NCI-H446 treated with DMSO at 0.1 percent for 48 hours (cell line): Measurements from ENCODE around the gene C17orf113.
A peak's percentile ranks its signal among the peaks of the same experiment; 100 is the strongest.
"Not testable (repeated sequence)": the region's sequence is repeated elsewhere in the genome, so short reads cannot be mapped to it uniquely, and the experiment has no call there.

ENCODE experiments used
- DNase-seq: peaks from one replicate; lab custom pipeline; 2025; lab: John Stamatoyannopoulos, UW

The C17orf113 gene

DNA sequence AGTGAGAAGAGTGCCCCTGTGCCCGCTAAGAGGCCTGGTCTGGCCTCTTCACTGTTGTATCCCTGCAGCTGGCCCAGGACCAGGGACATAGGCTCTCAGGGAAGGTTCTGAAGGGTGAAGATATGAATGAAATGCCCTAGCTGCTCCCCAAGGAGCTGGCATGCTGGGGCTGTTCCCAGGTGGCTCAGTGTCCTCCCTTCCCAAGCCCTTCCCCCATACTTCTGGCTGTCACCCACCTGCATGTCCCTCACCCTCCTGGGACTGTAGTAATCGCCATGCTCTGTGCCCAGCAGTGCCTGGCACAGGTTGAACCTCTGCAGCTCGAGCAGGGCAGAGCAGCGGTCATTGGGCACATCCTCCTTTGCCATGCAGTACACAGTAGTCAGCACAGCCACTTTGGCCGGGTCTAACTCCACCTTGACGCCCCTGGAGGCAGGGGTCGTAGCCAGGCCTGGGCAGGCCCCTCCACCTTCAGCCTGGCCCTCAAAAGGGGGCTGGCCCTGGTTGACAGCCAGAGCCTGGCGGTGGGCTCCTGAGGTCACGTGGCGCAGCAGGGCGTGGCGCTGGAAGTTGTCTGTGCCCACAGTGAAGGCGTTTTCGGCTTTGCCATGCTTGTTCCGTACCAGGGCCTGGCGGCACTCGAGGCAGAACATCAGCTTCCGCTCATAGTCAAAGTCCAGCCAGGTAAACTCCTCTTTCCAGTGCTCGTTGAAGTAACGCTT is 7.6 kb downstream of the C17orf113 start:
- no peak for DNase-seq

DNA sequence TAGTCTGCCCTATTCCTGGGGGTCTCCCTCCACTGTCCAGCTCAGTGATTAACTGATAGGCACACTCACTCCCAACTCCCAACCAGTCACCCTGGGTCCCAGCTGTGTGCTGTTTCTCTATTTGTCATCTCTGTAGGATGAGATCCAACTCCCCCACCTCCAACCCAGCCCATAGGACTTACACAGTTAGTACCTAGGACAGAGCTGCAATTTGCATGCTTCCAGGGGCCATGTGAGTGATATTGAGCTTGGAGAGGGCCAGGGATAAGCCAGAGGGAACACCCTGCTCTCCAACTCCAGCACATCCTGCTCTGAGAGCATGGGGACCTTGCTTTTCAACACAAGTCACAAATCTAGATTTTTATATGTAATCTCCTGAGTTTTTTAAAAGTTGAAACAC is 8.8 kb downstream of the C17orf113 start:
- DNase-seq: no peak

DNA sequence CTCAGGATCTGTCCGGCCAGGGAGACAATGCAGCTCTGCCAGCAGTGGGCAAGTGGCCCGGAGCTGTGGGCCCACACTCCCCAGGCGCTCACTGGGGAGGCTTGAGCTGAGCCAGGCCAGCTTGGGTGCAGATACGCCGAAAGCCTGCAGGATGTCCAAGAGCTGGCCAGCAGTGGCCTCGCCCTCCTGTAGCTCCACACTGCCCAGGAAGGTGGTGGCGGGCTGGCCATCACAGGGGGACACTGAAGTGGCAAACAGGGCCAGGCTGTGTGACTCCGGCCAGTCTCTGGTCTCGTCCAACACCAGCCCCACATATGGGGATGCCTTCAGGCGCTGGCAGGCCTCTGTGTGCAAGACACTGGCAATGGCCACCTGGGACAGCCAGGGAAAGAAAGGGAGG is 9.6 kb downstream of the C17orf113 start:
- no peak for DNase-seq

DNA sequence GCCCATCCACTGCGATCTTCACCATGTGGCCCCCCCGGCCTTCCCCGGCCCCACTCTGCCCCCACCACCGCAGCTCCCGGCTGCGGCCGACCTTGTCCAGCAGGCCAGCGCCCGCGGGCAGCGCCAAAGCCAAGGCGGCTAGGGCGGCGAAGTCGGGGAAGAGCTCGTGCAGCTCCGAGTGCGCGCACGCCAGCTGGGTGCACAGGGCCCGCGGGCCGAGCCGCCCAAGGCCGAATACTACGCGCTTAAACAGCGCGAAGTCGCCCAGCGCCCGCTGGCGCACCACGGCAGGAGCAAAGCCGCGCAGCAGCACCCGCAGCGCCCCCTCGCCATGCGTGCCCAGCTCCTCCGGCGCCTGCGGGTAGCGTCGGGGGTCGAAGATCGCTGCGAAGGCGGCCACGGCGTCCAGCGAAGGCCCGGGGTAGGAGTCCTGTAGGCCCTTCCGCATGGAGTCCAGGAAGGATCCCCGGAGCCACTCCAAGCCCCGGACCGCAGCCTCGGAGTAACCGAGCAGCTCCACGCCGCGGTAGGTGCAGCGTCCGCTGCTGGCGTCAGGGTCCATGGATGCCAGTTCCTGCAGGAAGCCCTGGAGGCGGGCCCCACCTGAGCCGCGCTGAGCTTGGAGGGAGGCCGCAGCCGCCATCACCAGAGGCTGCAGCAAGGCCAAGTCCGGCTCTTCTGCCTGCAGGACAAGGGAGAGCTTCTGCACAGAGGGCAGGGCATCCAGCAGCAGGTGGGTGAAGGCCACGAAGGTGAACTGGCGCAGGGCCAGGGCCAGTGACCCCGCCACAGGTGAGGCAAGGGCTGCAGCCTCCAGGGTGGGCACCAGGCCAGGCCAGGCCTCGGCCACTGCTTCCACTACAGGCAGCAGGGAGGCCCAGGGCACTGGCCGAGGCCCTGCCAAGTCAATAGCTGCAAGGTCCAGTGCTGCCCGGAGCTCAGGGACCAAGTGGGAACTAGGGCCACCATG is 10.3 kb downstream of the C17orf113 start:
- DNase-seq: no peak

DNA sequence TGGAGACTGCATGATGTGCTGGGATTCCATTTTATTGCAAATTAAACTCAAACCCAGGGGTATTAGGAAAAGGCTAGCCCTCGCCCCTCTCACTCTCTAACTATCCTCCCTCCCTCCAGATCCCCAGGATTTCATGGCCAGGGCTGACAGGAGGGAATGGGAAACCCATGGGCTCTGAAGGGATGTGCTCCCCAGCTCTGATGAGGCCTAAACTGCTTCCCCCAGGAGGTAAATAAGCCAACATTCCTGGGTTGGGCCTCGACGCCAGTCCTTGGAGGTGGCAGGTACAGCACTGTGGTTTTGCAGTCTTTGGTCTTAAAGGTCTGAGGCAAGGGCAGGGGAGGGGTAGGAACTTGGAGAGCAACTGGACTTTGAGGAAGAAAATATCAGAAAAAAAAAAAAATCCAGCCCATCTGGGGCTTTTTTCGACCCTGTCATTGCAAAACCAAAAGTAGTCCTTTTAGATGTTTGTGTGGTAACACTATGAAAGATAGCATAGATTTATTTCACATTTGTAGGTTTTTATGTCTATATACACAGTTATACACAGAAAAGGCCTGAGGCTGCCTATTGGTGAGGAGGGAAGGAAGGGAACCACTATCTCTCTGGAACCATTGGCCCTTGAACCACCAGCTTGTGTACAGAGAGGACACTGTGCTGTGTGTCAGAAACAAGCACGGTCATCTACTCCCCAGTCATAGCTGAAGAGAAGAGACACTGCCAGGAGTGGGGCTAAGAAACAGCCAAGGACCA is 12.0 kb downstream of the C17orf113 start:
- no peak for DNase-seq

DNA sequence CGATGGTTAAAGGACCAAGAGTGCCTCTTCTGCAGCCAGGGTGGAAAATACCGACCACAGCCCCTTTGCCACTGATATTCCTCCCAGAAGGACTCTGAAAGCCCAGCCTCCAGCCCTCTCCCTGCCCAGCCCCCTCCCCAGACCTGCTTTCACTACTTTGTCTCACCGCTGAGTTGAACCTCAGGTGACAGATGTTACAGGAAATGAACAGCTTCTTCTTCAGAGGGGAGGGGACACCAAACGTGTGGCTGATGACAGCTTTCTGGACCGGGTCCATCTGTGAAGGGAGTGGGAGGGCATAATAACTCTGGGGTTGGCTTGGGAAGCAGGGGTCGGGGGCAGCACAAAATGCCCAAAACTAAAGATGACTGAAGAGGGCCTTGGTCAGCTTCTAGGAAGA is 16.3 kb downstream of the C17orf113 start:
- DNase-seq: no peak

DNA sequence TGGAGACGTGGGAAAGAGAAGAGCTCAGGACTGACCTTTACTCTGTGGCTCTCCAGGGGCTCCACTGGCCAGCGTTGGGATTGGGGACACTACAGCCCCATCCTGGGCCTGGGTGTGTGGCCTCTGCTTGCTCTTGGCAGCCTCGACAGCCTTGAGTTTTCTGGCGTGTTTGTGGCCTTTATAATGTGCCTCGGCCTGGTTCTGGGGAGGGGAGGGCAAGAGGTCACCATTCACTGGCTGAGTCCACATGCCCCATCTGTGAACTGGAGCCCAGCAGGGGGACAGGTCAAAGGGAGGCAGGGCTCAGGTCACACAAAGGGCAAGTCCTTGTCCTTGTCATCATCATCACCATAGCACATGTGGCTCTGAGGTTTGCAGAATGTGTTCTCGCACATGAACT is 18.8 kb downstream of the C17orf113 start:
- no peak for DNase-seq

DNA sequence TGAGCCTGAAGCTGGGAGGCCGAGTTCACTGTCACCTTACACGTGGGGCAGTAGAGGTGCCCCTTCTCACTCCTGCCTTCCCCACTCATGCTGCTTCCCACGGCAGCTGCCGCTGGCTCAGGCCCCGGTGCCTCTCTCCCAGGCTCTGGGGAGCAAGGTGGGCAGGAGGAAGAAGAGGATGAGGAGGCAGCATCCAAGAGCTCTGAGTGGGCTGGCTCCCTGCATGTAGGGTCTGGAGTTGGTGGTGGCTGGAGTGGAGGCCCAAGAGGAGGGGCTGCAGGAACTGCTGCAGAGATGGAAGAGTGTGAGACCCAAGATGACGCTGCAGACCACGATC is 21.6 kb downstream of the C17orf113 start:
- DNase-seq: no peak

DNA sequence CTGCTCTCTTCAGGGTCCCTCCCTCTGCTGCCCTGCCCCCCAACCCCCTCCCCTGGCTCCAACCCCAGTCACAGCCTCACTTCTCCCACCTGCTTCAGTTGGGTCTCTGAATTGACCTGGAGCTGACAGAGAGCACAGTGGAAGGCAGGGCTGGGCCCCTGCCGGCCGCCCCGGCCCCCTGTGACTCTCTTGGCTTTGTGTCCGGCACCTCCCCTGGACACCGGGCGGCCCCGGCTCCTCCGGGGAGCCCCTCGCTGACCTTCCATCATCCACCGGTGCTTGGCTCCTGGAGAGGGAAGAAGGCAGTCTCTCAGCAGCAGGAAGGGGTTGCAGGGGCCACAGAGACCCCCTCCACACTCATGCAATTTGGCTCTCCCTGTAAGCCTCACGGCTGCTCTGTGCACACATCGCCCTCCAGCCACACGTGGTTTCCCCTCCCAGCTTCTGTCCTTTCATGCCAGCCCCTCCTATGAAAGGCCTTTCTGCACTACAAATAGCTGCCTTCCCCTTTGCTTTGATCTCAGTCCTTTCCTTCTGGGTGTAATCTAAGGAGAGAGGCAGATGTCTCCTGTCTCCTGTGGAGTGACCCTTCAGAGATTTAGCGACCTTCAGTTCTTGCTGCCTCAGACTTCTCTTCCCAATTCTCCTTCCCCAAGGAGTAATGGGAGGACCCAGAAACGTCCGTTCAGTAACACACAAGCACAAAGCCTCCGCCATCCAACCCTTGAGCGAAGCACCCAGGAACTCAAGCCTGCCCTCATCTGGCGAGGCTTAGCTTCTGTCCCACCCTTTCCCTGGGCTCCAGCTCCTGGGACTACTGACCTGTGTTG is 22.2 kb downstream of the C17orf113 start:
- no peak for DNase-seq

DNA sequence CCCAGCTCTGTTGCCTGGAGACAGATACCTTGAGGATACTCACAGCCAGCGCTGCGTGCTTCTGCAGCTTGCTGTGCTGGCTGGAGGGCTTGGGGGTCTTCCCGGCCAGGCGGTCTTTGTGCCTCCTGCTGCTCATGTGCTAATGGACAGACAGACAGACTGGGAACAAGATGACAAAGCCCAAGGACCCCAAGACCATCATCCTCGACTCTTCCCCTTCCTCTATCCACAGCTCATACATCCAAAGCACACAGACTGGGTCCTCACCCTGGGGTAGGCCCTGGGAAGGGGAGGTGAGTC is 22.9 kb downstream of the C17orf113 start:
- no peak for DNase-seq

DNA sequence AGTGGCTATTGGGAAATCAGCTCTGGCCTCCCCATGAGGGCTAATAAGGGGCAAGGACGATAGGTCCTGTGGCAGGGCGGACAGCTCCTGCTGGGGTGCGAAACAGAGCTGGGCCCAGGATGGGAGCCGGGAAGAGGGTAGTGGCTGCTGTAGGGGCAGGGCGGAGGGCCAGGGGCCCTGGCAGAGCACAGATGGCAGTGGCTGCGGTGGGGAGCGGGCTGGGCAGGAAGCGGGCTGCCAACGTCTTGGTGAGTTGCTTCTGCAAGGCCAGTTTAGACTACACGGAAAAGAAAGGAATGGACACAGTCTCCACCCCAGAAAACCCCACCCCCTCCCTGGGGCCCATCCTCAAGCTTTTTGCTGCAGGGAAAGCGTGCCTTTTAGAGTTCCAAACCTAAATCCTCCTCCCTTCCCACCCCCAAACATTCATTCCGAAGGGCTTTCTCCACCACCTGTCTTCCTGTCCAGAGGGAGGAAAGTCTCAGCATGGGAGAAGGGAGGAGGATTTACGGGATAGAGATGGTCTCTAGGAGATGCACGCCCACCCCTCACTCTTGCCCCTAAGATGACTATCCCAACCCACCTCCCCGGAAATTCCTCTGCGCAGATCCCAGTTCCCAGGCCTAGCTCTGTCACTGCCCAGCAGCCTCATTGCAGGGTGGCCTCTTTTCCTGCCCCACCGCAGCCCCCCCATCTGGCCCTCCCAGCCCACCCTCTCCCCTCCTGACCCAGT is 23.4 kb downstream of the C17orf113 start:
- DNase-seq: no peak

DNA sequence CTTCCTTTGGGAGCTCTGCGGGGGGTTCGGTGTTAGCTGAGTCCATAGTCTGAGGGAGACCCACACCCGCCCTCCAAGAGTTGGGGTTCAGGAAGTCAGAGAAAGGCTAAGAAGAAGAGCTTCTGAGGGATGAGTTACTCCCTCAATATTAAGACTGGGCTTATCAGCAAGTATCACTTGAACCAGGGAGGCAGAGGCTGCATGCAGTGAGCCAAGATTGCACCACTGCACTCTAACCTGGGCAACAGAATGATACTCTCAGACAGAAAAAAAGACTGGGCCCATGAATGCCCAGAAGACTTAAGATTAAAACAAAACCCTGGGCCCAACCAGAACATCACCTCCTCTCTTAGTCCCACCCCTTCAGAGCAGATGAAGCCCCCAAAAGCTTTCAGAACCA is 24.5 kb downstream of the C17orf113 start:
- no peak for DNase-seq

DNA sequence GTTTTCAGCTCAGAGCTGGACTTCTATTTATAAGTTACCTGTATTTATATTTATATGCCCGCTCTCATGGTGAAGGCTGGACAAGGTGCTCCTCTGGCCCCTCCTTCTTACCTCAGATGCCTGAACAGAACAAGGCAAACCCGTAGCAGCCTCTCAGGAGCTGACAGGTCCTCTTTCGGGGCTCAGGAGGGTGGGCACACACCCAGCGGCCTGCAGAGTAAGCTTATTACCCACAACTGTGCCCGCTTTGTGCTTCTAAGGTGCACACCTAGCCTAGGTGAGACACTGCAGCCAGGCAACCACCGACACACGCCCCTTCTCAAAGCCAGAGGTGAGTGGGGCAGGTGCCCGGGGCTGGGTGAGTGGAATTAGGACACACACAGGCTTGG is 25.2 kb downstream of the C17orf113 start:
- no peak for DNase-seq

DNA sequence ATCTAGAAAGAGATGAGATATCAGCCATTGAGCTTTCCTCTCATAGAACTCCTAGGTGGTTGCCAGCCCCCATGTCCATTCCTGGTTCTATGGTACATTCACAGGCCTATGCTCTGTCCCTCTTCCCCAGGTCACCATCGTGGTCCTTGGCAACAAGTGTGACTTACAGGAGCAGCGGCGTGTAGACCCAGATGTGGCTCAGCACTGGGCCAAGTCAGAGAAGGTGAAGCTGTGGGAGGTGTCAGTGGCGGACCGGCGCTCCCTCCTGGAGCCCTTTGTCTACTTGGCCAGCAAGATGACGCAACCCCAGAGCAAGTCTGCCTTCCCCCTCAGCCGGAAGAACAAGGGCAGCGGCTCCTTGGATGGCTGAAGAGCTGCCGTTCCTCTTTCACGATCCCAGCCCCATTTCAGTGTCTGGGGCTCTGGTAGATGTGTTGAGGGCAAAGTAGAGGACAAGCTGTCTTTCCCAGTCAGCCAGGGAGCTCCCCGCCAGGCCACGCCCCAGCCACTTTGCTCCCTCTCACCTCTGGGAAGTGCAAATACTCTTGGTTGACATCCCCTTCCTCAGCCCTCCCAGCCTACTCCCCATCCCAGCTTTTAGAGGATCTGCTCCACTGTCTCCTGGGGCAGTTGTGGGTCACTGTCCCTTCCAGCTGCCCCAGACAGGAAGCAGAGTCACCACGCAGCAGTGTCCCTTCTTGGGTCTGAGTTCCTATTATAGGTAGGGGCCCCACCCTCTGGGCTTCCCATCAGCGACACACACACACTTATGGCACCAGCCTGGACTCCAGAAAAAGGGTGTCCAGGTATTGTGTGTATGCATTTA is 26.7 kb downstream of the C17orf113 start:
- no peak for DNase-seq

DNA sequence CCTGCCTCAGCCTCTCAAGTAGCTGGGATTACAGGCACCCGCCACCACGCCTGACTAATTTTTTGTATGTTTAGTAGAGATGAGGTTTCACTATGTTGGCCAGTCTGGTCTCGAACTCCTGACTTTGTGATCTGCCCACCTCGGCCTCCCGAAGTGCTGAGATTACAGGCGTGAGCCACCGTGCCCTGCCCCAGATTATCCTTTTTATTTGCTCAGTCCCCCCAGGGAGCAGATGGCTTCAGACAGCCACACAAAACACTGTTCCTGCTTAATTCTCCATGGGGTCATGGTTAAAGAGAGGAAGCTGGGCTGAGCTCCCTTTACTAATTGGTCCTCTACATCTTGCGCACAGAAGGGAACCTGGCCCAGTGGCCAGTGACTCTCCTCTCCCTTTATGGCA is 29.6 kb downstream of the C17orf113 start:
- DNase-seq: not testable (repeated sequence)

DNA sequence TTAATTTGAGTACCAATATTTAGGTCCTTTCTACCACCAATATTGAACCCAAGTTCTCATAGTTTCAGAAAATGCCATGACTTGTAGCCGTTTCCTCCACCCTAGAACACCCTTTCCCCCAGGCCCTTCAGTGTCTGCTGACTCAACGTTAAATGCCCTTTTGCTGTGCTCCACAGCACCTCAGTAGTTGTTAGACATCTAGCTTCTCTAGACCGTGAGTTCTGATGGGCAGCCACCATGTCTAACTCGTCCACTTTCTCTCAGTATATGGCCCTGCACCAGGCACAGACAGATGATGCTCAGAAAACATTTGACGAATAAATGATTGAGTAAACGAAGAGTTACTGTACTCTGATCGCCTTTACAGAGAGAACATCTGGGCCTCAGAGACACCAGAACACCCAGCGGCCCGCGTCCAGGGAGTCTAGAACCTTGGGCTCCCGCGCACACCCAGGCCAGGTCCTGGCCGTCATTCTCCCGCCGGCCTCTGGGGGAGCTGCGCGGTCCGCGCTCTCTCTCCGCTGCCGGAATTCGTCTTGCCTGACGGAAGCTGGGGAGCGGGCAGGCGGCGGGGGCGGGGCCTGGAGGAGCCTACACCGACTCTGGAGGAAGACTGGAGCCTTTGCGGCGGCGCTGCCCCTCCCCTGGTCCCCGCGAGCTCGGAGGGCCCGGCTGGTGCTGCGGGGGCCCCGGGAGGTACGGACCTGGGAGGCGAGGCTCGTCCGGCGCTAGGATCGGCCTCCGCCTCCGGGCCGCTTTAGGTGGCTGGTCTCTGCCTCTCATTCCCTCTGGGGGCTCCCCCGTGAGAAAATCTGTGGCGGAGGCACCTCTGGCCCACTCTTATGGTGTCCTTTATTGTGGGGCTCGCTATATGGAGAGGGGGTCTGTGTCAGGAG is 30.6 kb downstream of the C17orf113 start, which contains the start of gene NKIRAS2:
Gene NKIRAS2, plus strand, starts transcription at position 582 of the 896 bp plus-strand sequence. CDS start 1,488 bp downstream, outside the sequence.
- DNase-seq: peak; percentile 70

DNA sequence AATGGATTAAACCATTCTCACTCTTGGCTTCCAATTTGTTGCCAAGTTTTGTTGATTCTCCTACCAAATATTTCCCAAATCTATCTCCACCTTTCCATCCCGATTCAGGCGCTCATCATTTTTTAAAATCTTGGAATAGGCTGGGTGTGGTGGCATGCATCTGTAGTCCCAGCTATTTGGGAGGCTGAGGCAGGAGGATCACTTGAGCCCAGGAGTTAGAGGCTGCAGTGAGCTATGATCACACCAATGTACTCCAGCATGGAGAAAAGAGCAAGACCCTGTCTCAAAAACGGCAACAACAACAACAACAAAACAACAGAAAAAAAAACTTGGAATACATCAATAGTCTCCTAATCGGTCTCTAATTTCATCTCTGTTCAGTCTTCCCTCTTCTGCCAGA is 31.4 kb downstream of the C17orf113 start:
- DNase-seq: no peak

DNA sequence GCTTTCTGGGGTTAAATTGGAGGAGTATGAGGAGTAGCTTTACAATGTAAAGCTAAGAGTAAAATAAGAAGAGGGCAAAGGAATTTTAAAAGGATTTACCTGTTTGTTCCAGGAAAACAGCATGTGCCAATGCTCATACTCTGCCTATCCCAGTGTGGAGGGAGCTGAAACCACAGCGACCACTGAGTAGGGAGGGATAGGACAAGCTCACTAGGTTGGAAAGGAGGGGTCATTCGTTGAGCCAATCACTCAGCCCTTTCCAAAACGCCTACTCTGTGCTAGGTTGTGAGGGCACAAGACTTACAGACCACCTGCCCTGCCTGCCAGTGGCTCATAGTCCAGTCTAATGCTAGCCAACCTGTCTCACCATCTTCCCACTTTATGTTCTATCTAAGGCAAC is 32.1 kb downstream of the C17orf113 start:
- DNase-seq: no peak

DNA sequence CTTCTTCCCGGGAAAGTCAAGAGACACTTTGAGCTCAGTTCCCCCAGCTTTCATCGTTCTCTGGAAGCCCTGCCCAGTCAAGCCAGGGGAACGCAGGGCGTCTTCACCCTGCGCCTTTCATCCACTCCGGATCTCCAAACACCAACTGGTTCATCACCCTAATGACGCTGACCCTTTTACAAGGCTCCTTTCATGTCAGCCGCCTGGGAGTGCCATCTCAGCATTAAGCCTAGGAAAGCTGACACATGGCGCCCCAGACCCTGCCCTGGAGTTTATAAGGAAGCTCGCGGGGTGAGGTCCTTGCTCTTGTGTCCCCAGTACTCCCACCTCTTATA is 32.6 kb downstream of the C17orf113 start:
- no peak for DNase-seq
